Stimulated activated CD8-positive, alpha-beta memory T cell treated with anti-CD3 and anti-CD28 coated beads, Interleukin-12 subunit alpha, Interleukin-12 subunit beta, amount 100 ng/mL, for 24 hours (primary cell): Measurements from ENCODE around the gene UBE2QL1.

Source experiments
- DNase-seq: peaks from one replicate; pipeline ENCODE4 v3.0.0-alpha.2; 2020; ENCODE audit errors: extremely low read depth

UBE2QL1 gene, protein sequence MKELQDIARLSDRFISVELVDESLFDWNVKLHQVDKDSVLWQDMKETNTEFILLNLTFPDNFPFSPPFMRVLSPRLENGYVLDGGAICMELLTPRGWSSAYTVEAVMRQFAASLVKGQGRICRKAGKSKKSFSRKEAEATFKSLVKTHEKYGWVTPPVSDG

GRCh38 chr5:6448622-6449464 lies at the start of gene UBE2QL1:
Gene UBE2QL1, plus strand, starts transcription at chr5:6448859. Its CDS starts 35 bp downstream, at chr5:6448894.
- DNase-seq = no peak

DNA sequence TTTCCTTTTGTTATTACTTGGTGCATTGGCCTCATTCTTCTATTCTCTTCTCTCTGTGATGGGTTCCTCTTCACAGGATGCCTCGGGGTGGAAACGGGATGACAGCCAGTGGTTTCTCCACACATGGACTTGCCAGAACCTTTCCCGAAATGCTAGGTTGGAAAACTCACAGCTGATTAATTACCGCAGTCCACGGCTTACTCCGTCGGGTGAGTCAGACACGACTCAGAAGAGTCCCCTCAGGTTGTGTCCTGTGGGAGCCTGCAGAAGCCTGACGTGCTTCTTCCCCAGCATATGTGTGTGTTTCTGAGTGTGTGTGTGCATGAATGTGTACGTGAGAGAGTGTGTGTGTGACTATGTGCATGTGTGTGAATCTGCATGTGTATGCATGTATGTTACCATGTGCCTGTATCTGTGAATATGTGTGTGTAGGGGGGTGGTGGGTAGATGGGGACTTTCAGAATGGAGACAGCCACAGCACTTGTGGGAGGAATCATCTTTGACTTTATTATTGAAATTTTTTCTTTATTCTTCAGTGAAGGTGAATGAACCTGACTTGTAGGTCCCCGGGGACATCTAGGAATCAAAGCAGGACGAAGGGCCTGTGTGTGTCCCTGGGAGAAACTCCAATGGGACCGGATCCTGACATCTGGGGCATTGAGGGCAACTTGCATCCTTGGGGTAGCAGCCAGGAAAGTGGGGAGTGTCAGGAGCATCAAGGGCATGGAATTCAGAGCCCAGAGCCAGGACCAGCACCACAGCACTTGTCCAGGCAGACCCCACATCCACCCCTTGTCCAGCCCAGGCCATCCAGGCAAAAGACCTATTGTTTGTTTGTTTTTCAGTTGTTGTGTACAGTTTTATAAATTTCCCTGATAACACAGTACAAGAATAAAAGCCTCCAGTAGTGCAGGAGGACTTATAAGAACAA lies 48.4 kb upstream of the UBE2QL1 start:
- no peak for DNase-seq

- no peak for DNase-seq
These were observed 47.2 kb upstream of the UBE2QL1 start for GRCh38 chr5:6401410-6401809.

GRCh38 chr5:6402939-6403338 lies 45.7 kb upstream of the UBE2QL1 start:
- DNase-seq = no peak

- DNase-seq = no peak
These were observed 45.2 kb upstream of the UBE2QL1 start for GRCh38 chr5:6403416-6403815.

GRCh38 chr5:6404129-6404528 lies 44.5 kb upstream of the UBE2QL1 start:
- no peak for DNase-seq

DNA sequence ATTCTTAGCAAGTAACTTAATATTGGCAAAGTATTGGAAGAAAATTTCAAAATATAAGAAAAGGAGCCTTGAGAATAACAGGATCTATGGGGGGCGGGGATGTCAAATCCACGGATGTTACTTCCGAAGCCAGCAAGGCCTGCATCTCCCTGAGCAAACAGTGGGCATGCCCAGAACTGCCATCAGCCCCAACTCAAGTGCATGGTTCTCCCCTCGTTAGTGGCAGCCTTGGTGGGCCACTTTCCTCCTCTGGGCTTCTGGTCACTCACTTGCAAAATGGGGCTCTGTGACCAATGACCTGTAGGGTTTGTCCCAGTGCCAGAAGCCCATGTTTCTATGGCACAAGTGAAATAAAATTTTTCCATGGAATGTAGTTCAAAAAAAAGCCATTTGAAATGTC lies 43.1 kb upstream of the UBE2QL1 start:
- no peak for DNase-seq

DNA sequence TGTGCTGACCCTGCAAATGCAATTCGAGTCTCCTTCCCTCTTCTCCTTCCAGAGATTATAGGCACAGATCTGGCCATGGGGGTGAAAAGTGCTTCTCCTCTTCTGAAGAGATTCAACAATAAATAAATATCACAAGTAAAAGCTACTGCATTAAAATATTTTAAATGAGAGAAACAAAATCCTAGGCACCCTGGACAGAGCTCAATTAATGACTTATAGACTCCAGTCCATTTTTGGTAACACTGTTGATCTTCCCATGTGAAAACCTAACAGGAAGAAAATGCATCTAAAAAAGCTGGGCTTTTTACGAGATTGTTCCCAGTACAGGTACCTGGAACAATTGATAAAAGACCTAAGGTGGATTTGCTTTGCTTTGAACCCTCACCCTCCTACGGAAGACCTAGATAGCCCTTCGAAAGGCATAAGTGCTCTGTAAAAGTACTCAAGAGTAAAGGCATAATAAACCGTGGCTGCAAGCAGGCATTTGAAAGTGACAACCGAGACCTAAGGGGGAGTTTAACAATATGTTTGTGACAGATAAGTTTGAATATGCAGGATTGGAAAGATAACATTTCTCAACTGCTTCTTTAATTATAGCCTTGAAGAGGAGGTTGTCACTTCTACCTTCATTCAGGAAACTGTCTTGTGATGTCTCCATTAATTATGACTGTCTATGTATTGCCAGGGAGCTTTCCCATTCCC lies 41.0 kb upstream of the UBE2QL1 start:
- DNase-seq = no peak

DNA sequence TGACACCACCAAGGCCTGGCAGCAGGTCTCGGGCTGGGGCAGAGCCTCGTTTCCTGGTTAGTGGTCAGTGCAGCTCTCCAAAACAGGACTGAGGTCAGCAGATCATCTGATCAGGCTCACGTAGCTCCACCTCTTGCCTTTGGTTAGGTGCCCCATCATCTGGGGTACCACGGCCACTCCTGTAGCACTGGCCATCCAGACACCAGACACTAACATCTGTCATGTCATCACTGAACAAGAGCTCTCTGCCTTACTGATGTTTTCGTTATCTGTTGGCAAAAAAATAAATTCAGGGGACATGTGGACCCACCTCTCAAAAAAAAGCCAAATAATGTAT lies 40.4 kb upstream of the UBE2QL1 start:
- no peak for DNase-seq

DNA sequence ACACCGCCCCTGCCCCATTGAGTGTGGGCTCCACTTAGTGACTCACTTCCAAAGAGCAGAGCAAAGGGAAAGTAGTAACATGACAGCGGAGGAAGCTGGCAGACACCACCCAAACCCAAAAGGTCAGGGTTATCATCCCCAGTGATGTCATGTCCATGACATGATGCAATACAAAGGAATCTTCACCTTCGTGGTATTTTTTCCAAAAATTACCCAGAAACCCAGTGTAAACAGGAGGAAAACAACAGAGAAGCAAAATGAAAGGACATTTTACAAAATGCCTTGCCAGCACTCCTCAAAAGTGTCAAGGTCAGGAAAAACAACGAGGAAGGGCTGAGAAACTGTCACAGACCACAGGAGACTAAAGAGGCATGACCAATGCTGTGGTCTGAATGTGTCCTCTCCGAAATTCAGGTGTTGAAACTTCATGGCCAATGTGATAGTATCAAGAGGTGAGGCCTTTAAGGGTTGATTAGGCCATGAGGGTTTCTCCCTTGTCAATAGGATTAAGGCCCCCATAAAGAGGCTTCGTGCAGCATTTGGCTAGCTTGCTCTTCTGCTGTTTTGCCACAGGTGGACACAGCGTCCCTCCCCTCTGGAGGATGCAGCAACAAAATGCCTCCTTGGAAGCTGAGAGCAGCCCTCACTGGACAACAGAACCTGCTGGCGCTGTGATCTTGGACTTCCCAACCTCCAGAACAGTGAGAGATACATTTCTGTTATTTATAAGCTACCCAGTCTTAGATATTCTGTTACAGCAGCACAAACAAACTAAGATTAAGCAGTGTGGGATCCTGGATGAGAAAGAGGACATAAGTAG lies 39.8 kb upstream of the UBE2QL1 start:
- DNase-seq = no peak

- DNase-seq = no peak
These were observed 38.2 kb upstream of the UBE2QL1 start for GRCh38 chr5:6410421-6410820.

GRCh38 chr5:6411141-6411540 lies 37.5 kb upstream of the UBE2QL1 start:
- no peak for DNase-seq

GRCh38 chr5:6412811-6413210 lies 35.8 kb upstream of the UBE2QL1 start:
- no peak for DNase-seq

DNA sequence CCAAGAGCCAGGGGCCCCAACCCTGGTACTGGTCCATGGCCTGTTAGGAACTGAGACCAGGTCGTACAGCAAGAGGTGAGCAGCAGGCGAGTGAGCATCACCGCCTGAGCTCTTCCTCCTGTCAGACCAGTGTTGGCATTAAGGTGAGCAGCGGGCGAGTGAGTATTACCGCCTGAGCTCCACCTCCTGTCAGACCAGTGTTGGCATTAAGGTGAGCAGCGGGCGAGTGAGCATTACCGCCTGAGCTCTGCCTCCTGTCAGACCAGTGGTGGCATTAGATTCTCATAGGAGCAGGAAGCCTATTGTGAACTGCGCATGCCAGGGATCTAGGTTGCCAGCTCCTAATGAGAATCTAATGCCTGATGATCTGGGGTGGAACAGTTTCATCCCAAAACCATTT lies 31.0 kb upstream of the UBE2QL1 start:
- no peak for DNase-seq

DNA sequence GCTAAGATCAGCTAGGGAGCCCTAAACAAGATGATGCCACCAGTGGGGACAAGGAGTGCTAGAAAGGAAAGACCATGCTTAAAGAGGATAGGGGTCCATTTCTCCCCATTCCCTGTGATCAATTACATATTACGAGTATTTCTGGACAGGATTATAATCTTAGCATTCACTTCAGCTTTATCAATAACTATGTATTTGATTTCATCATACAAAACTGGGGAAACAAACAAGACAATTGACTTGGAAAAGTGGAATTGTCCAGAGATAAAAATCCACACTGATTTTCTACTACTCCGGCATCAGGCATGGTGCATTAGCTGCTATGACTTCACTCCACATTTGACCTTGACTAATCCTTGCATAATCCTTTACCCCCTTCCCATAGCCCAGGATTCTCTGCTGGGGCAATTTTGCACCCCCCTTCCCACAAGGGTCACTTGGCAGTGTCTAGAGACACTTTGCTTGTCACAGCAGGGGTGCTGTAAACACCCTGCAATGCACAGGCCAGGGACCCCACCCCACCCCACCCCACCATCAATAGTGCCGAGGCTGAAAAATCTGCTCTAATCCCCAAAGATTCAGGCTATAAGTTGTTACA lies 29.9 kb upstream of the UBE2QL1 start:
- DNase-seq = no peak

- no peak for DNase-seq
These were observed 29.3 kb upstream of the UBE2QL1 start for GRCh38 chr5:6419340-6419852.

- DNase-seq = no peak
These were observed 25.1 kb upstream of the UBE2QL1 start for GRCh38 chr5:6423327-6424109.

- no peak for DNase-seq
These were observed 24.5 kb upstream of the UBE2QL1 start for GRCh38 chr5:6424110-6424659.

GRCh38 chr5:6424700-6425099 lies 24.0 kb upstream of the UBE2QL1 start:
- no peak for DNase-seq
